Measurements from ENCODE around the gene KLF12.

Gene KLF12

GRCh38 chr13:74151859-74152258 is 17.7 kb upstream of the KLF12 start:
- no peak for TF ChIP-seq CTCF (IDR thresholded peaks at IDR 0.05; ENCODE audit: borderline replicate concordance, insufficient read depth, low read depth, low read length)

GRCh38 chr13:74148352-74148751 is 14.1 kb upstream of the KLF12 start:
- TF ChIP-seq CTCF (IDR thresholded peaks at IDR 0.05; ENCODE audit: borderline replicate concordance, insufficient read depth, low read depth, low read length), result no peak

More at GRCh38 chr13:74151859-74152258, 17.7 kb upstream of the KLF12 start:
- no peak overlapping the region for H3K4me3 ChIP-seq (ENCODE audit: low read depth, low read length)

GRCh38 chr13:74145249-74145975 is 11.2 kb upstream of the KLF12 start:
- no peak overlapping the region for H3K4me3 ChIP-seq (ENCODE audit: low read depth, low read length)
- no peak for TF ChIP-seq CTCF (IDR thresholded peaks at IDR 0.05; ENCODE audit: borderline replicate concordance, insufficient read depth, low read depth, low read length)

More at GRCh38 chr13:74148352-74148751, 14.1 kb upstream of the KLF12 start:
- no peak overlapping the region for H3K4me3 ChIP-seq (ENCODE audit: low read depth, low read length)

GRCh38 chr13:74144269-74144668 is 10.1 kb upstream of the KLF12 start:
- H3K4me3 ChIP-seq (ENCODE audit: low read depth, low read length), result no peak overlapping the region
- TF ChIP-seq CTCF (IDR thresholded peaks at IDR 0.05; ENCODE audit: borderline replicate concordance, insufficient read depth, low read depth, low read length), result no peak

- TF ChIP-seq CTCF (IDR thresholded peaks at IDR 0.05; ENCODE audit: borderline replicate concordance, insufficient read depth, low read depth, low read length), result no peak
- H3K4me3 ChIP-seq (ENCODE audit: low read depth, low read length), result no peak overlapping the region
Measured at GRCh38 chr13:74142257-74142656, 8.1 kb upstream of the KLF12 start.

- H3K4me3 ChIP-seq (ENCODE audit: low read depth, low read length), result no peak overlapping the region
- no peak for TF ChIP-seq CTCF (IDR thresholded peaks at IDR 0.05; ENCODE audit: borderline replicate concordance, insufficient read depth, low read depth, low read length)
Measured at GRCh38 chr13:74138241-74138640, 4.0 kb upstream of the KLF12 start.

- H3K4me3 ChIP-seq (ENCODE audit: low read depth, low read length), result peak overlapping the region; percentile 92
- TF ChIP-seq CTCF (IDR thresholded peaks at IDR 0.05; ENCODE audit: borderline replicate concordance, insufficient read depth, low read depth, low read length), result no peak
Measured at GRCh38 chr13:74136084-74136658, 2.0 kb upstream of the KLF12 start.
